ENCODE results near the gene CPA5.
A peak's percentile ranks its signal among the peaks of the same experiment; 100 is the strongest.

The CPA5 gene

DNA sequence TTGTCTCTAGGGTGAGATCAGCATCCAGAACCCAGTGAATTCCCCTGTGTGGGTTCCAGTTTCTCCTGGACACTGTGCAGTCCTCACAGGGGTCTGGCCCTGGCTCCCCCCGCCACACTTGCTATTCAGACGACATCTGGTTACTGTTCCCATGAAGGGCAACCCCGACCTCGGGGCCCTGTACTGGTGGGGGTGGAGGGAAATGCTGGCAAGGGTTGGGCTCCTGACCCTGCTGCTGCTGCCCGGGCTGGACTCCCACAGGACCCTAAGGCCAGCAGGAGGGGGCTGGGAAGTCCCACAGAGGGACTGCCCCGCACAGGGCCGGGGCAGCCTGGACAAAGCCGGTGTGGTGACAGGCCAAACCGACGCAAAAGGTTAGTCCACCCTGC lies 34.9 kb downstream of the CPA5 start:
- no peak for DNase-seq (ENCODE audit: low spot score)

DNA sequence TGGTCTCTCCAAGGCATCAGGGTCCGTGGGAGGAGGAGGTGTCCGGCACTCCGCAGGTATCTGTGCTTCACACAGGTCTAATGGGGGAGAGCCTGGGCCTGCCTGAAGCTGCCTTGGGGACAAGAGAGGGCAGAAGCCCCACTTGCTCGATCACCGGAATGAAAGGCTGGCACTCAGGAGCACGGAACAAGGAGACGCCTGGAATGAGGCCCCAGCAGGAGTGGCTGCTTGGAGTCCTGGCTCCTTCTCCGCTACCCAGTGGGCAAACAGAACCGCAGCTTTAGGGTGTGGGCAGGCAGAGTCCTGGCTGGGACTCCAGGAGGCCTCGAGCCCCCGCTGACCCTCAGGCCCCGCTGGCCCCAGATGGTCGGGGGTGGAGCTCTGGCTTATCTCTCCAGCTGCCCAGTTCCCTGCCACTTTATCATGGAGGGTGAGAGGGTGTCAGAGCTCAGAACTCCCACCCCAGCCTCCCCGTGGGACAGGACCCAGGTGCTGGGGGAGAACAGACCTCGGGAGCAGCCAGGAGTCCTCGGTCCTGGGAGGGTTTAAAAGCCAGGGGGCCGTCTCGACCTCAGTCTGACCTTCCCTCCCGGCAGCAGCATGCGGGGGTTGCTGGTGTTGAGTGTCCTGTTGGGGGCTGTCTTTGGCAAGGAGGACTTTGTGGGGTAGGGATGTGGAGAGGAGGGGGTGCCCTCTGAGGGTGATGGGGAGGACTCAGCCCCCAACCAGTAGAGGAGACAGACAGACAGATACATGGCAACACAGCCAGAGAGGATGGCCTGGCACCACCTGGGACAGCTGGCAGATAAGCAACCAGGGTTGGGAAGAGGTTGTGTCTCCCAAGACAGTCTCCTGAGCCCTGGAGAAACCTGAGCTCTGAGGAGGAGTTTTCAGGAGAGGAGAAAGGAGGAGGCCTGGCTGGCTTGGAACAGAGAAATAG lies 35.6 kb downstream of the CPA5 start, which contains the start of gene CPA1:
Gene CPA1 (plus strand): TSS at position 574 of the 940 bp plus-strand sequence. CDS start 27 bp downstream, at position 601.
- no peak for DNase-seq (ENCODE audit: low spot score)

- no peak for DNase-seq (ENCODE audit: low spot score)
Observed at GRCh38 chr7:130380861-130381455, 36.3 kb downstream of the CPA5 start.

- DNase-seq (ENCODE audit: low spot score) = no peak
Observed at GRCh38 chr7:130381468-130382312, 37.1 kb downstream of the CPA5 start.

DNA sequence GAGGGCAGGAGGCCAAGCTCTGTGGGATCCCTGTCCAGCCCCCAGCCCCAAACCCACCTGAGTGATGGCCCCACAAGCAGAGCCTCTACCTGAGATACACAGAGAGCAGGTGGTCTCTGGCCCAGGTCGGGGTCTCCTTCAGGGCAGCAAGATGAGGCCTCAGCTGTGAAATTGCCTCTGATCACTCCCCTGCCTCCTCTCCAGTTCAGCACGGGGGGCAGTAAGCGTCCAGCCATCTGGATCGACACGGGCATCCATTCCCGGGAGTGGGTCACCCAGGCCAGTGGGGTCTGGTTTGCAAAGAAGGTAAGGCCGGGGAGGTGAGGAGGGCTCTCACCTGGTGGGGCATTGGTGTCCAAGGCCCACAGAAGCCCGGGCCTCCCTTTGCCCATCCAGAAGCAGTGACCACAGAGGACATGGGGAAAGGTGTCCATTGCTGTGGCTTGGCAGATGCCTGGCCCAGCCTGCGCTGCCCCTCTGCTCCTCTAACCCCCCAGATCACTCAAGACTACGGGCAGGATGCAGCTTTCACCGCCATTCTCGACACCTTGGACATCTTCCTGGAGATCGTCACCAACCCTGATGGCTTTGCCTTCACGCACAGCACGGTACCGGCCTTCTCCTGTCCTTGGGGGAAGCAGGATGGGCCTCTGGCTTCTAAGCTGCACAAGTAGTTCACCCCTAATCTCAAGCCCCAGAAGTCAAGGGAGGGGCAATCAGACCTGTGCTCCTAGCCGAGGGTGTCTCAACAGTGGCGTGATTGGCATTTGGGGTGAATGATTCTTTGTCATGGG lies 38.8 kb downstream of the CPA5 start:
- DNase-seq (ENCODE audit: low spot score) = no peak

- DNase-seq (ENCODE audit: low spot score) = no peak
Observed at GRCh38 chr7:130384371-130384801, 39.8 kb downstream of the CPA5 start.

- no peak for DNase-seq (ENCODE audit: low spot score)
Observed at GRCh38 chr7:130384841-130385599, 40.4 kb downstream of the CPA5 start.

- no peak for DNase-seq (ENCODE audit: low spot score)
Observed at GRCh38 chr7:130385600-130386066, 41.0 kb downstream of the CPA5 start.

DNA sequence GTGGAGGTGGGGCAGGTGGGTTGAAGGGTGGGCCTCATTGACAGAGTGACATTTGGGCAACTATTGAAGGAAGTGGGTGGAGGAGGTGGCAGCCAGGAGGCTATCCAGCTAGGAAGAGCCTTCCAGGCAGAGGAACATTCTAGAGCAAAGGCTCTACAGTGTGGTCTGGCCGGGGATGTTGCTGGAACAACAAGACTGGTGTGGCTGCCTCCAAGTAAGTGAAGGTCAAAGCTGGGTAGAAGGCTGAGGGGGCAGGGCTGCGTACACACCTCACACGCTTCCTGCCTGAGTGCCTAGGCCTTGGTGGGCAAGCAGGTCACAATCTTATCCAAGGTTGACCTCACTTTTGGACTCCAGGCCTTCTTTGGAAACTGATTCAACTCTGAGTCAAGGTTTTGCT lies 42.3 kb downstream of the CPA5 start:
- no peak for DNase-seq (ENCODE audit: low spot score)

DNA sequence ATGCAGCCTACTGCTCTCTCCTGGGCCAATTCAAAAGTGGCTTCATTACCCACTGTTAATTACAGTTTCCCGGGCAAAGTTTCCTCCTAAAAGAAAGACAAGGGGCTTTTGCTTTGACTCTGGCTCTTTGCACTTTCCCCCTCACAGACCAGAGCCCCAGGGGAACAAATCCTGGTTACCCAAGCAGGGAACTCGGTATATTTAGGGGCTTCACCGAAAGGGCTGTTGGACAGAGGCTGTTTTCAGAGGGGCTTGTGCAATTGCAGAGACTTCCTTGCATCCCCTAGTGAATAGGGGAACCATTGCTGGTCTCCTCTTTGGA lies 42.7 kb downstream of the CPA5 start:
- DNase-seq (ENCODE audit: low spot score) = no peak

GRCh38 chr7:130387628-130388403 lies 43.2 kb downstream of the CPA5 start:
- no peak for DNase-seq (ENCODE audit: low spot score)

GRCh38 chr7:130388671-130389070 lies 44.1 kb downstream of the CPA5 start:
- no peak for DNase-seq (ENCODE audit: low spot score)

DNA sequence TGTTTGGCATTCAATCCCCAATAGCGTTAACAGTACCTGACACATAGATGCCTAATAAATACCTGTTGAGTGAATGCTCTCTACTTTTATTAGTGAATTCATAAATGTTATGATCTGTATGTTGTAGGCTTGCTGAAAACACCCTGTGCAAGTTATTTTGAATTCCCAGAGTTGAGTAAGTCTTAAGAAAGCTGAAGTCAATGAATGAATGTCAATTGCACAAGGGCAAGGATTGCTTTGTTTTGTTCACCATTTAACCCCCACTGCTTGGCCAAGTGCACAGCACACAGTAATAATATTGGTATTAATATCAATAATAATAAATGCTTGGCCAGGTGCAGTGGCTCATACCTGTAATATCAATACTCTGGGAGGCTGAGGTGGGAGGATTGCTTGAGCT lies 45.9 kb downstream of the CPA5 start:
- DNase-seq (ENCODE audit: low spot score) = no peak

DNA sequence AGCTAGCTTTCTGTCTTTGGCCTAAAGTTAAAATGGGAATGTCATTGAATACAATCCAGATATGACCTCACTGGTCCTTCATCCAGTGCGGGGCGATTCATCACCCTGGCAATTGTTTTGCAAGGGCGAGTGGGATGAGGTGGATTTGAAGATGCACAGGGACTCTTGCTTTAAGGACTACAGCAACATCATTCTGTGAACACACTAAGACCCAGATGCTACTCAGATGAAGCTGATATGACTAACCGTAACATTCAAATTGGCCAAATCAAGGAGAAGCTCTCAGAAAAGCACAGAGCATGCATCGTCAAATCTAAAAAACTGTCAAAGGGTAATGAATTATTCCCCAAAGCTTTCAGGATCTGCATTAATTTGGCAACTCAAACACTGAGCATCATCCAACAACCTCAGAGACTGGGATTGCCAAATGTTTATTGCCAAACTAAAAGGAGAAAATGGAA lies 48.5 kb downstream of the CPA5 start:
- no peak for DNase-seq (ENCODE audit: low spot score)

GRCh38 chr7:130393841-130394411 lies 49.3 kb downstream of the CPA5 start:
- DNase-seq (ENCODE audit: low spot score) = no peak

DNA sequence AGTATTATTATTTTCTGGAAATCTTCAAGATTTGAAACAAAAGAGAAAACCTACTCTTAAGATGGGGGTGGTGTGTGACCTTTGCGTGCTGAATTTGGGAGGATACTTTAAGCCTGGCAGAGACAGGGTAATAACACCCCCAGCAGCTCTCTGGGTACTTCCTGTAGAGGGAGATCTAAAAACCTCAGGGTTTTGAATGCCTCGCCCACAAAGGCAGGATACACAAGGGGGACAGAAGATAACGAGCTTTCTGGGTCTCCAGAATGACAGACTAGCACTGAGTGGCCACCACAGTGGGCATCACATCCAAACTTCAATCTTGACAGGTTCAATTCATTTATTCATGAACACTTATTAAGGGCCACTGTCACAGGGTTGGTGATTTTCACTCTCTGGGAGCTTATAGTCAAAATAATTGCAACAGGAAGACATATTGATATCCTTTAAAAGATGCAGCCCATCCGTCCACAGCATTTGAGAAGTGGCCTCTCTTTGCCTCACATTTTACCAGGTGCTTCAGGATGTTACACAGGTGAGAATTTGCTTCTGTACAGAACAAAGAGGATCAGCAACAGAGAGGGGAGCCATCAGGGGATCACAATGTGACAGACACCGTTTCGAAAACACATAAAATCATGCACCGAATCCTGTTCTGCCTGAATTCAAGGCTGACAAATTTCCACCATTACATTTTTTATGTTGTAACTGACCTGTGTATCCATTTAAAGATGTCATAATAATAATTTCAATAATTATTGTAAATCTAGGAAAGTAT lies 50.0 kb downstream of the CPA5 start:
- peak; percentile 32 for DNase-seq (ENCODE audit: low spot score)

- no peak for DNase-seq (ENCODE audit: low spot score)
Observed at GRCh38 chr7:130395421-130395820, 50.8 kb downstream of the CPA5 start.

- no peak for DNase-seq (ENCODE audit: low spot score)
Observed at GRCh38 chr7:130396109-130396508, 51.5 kb downstream of the CPA5 start.
